Bone marrow (tissue), 2 donors: Measurements from ENCODE around the gene STRN4.
"Not testable (repeated sequence)": the region's sequence is repeated elsewhere in the genome, so short reads cannot be mapped to it uniquely, and the experiment has no call there.

Source experiments
- DNase-seq, 2 donors: peaks; one replicate each; lab custom pipeline; 2025; lab: John Stamatoyannopoulos, UW

Gene STRN4

GRCh38 chr19:46713781-46714443 is 32.3 kb downstream of the STRN4 start:
- DNase-seq = peak; percentile 32 to 96

- DNase-seq = not testable (repeated sequence)
These were observed 33.4 kb downstream of the STRN4 start for GRCh38 chr19:46712768-46713338.

- DNase-seq = no peak
These were observed 35.6 kb downstream of the STRN4 start for GRCh38 chr19:46710687-46711086.

GRCh38 chr19:46704379-46705076 is 41.7 kb downstream of the STRN4 start:
- DNase-seq = peak; percentile 69 to 72

GRCh38 chr19:46700704-46701103 is 45.5 kb downstream of the STRN4 start:
- no peak for DNase-seq

GRCh38 chr19:46698395-46699321 is 47.6 kb downstream of the STRN4 start:
- DNase-seq = no peak

GRCh38 chr19:46697204-46697960 is 48.9 kb downstream of the STRN4 start:
- no peak for DNase-seq

GRCh38 chr19:46696866-46697203 is 49.4 kb downstream of the STRN4 start:
- no peak for DNase-seq

- no peak for DNase-seq
These were observed 50.2 kb downstream of the STRN4 start for GRCh38 chr19:46696052-46696451.

GRCh38 chr19:46693760-46694159 is 52.5 kb downstream of the STRN4 start:
- DNase-seq = no peak

GRCh38 chr19:46692918-46693722 is 53.1 kb downstream of the STRN4 start:
- DNase-seq = no peak

GRCh38 chr19:46691948-46692347 is 54.3 kb downstream of the STRN4 start:
- no peak for DNase-seq

- no peak for DNase-seq
These were observed 55.1 kb downstream of the STRN4 start for GRCh38 chr19:46691104-46691503.

- no peak for DNase-seq
These were observed 56.9 kb downstream of the STRN4 start for GRCh38 chr19:46689358-46689757.

- no peak for DNase-seq
These were observed 58.7 kb downstream of the STRN4 start for GRCh38 chr19:46687438-46688145.

GRCh38 chr19:46685189-46685588 is 61.1 kb downstream of the STRN4 start:
- no peak for DNase-seq

GRCh38 chr19:46678110-46678732 is 68.0 kb downstream of the STRN4 start:
- no peak for DNase-seq

- DNase-seq = no peak
These were observed 71.7 kb downstream of the STRN4 start for GRCh38 chr19:46674416-46675178.

- DNase-seq = no peak
These were observed 75.4 kb downstream of the STRN4 start for GRCh38 chr19:46670813-46671212.
